HG03558 (cell line): ENCODE data around the gene GPHN.

Experiments
- ATAC-seq: cut with Tn5 transposase; IDR thresholded peaks from one replicate; pipeline ENCODE4 v1.9.1; 2021; ENCODE audit warnings: moderate number of reproducible peaks; ENCODE audit not compliant: unreplicated experiment; ENCODE audit errors: extremely low read depth

Gene GPHN

DNA sequence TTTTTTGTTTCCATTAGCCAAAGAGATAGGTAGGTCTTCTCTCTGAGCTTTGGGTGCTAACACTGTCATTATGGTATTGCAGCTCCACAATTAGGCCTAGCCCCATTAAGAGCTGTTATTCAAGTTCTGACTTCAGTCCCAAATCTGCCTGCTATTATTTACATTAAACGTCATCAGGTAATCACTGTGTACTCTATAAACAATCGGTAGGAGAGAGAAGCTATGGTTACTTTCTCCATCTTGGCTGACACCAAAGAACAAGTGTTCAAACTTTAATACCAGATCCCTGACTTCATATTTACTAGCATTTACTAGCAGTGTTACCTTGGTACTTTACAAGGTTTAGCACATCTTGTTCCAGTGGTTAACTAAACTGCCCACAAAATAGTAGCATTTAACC is 376.2 kb downstream of the GPHN start:
- no peak for ATAC-seq

DNA sequence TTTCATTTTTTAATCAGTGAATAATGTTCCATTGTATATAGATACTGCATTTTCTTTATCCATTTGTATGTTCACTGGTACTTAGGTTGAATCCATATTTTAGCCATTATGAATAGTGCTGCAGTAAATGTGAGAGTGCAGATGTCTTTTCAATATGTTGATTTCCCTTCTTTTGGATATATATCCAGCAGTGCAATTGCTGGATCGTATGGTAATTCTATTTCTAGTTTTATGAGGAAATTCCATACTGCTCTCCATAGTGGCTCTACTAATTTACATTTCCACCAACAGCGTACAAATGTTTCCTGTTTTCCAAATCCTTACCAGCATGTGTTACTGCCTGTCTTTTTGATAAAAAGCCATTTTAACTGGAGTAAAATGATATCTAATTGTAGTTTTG is 392.8 kb downstream of the GPHN start:
- ATAC-seq: no peak

DNA sequence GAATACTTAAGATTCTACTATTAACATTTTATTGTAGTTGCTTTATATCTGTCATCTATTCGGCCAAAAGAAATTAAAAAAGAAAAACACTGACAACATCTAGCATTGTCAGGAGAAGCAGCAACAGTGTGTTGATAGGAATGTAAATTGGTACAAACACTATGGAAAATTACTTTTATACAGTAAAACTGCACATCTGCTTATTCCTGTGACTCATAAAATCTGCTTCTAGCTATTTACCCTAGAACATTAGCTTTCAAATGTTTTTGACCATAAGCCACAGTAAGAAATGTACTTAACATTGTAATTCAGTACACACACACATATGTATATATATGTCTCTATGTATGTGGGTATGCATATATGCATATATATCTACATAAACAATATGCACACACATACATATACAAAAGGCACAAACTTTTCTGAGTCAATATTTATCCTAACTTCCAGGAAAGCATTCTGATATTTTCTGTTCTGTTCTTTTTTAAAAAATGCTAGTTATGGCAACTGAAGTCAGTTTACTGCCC is 402.4 kb downstream of the GPHN start:
- no peak for ATAC-seq

DNA sequence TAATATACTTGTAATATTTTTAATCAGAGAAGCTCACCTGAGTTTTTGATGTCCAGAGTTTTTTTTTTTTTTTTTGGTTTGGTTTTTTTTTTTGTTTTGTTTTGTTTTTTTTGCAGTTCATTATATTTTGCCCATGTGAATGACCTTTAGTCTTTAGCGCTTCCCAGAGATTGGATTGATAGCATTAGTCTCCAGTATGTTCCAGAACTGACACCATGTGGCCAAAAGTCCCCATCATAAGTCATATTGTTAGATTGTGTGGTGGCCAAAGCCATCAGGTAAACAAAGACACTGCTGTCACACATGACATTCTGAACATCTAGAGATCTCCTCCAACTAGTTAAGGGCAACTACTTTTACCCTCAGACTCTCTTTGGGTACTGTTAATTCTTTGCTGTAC is 408.5 kb downstream of the GPHN start:
- ATAC-seq: no peak

DNA sequence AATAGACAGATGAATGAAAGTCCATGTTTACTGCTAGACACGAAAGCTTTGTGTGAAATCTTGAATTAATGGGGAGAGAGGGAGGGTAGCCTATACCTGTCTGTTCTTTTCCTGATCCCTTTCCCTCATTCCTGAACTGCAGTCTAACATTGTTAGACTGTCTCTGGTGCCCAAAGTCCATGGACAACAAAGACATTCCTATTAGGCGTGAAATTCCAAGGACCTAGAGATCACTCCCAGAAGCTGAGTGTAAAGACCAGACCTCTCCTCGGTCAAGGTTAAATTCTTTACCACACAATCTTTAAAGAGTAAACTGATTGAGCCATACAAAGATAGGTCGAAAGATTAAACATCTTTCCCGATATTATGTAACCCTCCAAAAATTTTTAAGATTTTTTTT is 410.6 kb downstream of the GPHN start:
- no peak for ATAC-seq

DNA sequence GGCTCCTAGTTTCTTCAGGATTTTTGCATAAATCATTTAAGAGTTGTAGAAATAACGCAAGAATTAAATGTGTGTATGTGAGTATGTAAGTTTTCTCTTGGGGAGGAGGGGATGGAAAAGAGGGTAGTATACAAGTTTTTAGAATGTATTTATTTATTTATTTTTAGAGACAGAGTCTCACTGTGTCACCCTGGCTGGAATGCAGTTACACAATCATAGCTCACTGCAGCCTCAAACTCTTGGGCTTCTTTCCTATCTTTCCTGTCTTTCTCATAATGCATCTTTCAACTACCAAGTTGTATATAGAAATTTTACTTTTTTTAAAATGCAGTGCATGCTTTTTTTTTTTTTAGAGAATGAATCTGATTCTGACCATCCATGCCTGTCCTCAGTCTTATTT is 412.2 kb downstream of the GPHN start:
- ATAC-seq: no peak

DNA sequence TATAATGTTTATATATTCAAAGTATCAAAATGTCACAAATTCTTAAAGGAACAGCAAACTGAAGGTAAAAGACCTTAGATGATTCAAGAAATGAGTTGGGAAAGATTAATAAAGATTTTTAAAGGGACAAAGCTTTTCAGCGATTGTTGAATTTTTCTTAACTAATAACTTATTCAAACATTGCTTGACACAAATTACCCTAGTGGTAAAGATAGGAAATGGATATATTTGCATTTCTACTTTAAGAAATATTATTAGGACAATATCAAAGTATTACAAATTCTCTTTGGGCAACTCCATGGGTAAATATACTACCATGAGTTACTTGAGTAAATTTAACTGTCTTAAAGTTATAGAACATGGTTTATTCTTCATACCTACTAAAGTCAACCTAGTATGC is 415.3 kb downstream of the GPHN start:
- ATAC-seq: no peak

DNA sequence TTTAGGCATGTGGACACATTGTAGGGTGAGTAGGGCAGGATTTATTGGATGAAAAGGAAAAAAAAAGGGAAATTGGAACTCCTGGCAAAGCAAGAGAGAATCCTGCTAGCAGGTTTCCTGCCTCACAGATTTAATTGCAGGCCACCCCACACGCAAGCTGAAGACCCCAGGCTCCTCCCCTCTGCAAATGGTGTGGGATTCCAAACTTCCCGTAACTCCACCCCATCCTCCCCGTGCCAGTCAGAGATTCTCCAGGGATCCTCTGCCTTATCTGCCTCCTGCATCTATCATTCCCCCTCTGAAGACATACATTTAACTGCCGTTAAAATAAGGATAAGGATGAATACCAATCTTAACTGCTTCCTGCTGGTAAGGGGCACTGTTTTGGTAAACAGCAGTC is 431.5 kb downstream of the GPHN start:
- ATAC-seq: no peak

DNA sequence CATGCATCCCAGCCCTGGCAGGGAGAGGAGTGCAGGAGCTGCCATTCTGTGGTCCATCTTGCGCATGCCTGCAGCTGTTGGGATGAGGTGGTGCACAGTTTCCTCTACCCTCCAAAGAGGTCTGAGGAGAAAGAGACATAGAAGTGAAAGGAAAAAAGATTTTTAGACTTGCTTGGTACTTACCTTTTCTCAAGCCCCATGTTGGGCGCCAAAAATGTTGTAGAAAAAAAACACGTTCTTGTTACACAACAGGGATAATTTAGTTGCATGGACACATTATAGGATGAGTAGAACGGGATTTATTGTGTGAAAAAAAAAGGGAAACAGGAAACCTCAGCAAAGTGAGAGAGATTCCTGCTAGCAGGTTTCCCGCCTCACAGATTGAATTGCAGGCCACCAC is 436.9 kb downstream of the GPHN start:
- ATAC-seq: no peak

DNA sequence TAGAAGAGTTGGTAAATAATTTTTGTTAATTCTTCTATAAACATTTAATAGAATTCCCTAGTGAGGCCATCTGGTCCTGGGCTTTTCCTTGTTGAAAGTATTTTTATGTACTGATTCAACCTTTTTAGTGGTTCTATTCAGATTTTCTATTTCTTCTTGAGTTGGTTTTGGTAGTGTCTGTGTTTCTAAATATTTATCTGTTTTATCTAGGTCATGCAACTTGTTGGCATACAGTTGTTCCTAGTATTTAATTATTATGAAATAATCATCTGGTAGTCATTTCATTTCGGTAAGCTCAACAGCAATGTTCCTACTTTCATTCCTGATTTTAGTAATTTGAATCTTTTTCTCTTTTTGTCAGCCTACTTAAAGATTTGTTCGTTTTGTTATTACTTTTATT is 447.2 kb downstream of the GPHN start:
- ATAC-seq: no peak

DNA sequence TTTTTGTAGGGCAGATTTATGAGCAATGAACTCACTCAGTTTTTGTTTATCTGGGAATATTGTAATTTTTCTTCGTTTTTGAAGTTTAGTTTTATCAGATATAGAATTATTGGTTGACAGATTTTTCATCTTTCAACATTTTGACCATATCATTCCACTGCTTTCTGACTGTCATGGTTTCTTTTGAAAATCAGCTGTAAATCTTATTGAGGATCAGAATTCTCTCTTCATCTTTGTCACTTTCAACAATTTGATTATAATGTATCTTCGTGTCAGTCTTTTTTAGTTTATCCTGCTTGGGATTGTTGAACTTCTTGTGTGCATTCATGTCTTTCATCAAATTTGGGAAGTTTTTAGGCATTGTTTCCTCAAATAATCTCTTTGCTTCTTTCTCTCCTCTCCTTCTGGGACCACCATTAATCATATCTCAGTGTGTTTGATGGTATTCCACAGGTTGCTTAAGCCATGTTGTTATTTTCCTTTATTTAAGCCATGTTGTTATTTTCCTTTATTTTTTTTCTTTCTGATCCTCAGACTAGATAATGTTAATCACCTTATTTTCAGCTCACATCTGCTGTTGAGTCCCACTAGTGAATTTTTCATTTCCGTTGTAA is 451.6 kb downstream of the GPHN start:
- ATAC-seq: no peak

DNA sequence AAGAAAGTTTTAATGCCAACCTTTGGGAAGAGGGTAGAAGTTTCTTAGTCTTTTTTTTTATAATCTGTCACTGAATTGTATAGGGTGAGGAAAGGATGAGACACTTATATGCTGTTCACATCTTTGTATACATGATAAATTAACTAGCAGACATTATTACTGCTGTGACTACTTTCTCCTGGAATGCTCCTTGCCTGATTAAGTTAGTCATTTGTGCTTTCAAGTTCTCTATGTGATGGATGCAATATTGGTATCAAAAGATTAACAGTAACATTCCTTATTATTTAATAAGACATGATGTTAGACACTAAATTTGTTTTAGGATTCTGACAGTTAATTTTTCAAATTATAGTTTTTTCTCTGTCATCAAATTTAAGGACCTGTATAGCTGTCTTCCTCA is 457.9 kb downstream of the GPHN start:
- ATAC-seq: no peak

DNA sequence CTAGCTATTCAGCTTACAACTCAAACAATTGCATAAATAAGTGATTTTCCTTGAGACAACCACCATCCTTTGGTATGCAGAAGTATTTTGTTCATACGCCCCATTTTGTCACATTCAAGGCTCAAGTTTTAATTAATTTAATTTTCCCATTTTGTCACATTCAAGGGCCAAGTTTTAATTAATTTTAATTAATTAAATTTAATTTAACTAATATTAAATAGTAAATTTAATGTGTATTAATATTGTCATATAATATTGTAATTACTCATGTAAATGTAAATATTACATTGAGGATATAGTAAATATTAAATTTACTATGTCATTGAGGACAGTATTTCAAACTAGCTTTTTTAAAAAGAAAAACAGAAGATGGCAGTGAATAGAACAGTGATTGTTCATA is 464.5 kb downstream of the GPHN start:
- ATAC-seq: no peak

DNA sequence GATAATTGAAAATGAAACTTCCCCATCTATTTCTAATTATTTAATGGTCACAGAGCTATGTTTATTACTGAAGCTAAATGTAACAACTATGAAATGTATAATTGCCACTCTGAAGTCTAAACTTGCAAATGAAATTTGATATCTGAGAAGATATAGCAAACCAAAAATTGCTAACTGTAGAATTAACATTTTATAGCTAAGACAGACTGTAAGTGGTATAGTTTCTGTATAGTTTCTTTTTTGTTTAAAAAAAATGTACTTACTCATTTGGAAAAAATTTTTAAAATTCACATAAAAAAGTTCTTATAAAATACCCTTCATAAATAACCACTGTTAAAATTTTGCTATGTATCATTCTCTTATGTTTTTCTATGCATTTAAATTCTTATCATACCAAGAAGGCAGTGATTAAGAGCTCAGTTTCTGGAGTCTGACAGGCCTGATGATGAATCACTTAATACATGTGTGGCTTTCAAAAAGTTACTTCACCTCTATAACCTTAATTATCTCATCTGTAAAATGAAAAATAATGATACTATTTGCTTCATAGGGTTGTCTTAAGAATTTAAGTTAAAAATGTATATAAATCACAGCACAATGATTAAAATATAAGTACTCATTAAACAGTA is 466.6 kb downstream of the GPHN start:
- ATAC-seq: no peak

DNA sequence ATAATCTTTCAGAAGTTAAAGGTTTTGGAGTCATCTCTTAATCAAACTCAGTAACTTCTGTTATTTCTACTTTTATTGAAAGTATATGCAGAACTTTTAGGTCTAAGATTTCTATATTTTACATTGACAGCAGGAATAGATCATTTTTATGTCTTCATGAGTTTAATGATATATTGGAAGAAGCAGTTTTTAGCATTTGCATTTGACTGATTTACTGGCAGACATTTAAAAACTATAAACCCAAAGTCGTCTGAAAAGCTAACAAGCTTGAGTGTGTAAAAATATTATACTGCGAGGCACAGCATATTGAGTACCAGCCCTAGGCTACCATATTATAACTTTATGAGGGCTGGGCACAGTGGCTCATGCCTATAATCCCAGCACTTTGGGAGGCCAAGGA is 467.3 kb downstream of the GPHN start:
- no peak for ATAC-seq

DNA sequence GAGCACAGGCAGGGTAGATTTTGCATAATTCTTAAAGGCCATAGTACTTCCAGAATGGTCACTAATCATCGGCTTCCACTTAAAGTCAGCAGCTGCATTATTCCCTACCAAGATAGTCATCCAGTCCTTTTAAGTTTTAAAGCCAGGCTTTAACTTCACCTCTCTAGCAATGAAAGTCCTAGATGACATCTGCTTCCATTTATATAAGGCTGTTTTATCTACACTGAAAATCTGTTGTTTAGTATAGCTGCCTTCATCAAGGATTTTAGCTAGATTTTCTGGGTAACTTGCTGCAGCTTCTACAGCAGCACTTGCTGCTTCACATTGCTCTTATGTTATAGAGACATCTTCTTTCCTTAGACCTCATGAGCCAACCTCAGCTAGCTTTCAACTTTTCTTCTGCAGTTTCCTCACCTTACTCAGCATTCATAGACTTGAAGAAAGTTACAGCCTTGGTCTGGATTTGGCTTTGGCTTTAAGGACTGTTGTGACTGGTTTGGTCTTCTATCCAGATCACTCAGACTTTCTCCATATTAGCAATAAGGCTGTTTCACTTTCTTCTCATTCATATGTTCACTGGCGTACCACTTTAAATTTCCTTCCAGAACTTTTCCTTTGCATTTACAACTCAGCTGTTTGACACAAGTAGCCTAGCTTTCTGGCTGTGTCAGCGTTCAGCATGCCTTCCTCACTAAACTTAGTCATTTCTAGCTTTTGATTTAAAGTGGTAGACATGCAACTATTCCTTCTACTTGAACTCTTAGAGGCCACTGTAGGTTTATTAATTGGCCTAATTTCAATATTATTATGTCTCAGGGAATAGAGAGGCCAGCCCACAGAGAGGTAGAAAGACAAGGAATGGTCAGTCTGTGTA is 471.4 kb downstream of the GPHN start:
- no peak for ATAC-seq

DNA sequence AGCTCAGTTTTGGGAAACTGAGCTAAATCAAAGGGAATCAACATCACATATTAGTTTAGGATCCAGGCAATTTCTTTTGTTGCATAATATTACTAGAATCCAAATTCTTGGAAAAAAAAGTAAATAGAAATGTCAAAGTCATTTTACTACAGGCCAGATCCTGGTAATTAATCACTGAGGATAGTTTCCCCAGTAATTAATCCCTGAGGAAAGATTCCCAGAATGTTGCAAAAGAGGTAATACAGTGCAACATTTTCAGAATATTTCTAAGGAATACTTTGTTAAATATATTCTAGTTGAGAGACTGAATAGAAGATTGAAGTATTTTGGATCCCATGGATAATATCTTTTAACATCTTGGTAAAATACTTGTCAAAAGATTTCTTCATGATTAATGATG is 474.3 kb downstream of the GPHN start:
- no peak for ATAC-seq

DNA sequence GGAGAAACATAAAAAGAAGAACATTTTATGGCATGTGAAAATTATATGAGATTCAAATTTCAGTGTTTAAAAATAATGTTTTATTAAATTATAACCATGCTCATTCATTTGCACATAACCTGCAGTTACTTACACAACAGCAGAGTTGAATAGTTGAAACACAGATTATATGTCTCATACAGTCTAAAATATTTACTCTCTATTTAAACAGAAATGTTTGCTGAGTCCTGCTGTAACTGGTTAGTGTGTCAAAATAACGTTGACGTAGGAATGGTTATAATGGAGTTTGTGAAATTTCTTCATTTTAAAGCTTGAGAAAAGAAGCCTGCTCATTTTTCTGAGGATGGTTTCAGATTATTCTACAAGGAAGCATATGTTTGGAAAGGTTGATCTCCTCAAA is 484.8 kb downstream of the GPHN start:
- ATAC-seq: no peak

DNA sequence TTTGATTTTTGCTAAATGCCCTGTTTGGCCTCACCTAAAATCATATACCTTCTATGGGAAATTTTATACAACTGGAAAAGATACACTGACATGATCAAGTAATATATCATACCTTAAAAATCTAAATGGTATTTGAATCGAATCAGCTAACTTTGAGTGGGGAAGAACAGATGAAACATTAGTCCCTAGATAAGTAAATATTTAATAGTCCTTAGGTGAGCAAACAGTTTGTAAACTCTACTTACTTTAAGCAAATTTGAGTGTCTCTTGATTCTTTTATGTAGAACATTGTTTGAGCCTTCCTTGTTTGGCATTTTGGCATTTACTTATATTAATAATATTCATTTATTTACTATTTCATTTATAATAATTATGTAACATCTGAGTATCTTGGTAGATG is 485.6 kb downstream of the GPHN start:
- no peak for ATAC-seq

DNA sequence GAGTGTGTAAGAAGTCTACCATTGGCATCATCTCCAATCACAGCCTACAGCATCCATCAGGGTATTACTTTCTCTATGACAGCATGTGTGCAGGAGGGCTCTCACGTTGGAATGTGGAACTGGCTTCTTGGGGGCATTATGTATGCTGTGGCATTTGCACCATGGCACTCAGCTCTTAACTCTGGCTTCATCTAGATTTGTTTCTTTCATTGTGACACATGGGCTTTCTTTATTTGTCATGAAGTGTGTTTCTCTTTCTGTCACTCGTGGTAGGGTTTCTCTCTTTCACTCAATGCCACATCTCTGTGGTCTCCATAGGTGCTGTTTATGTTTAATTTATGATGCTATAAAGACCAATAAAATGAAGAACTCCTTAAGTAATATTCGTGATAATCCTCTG is 490.1 kb downstream of the GPHN start:
- no peak for ATAC-seq

DNA sequence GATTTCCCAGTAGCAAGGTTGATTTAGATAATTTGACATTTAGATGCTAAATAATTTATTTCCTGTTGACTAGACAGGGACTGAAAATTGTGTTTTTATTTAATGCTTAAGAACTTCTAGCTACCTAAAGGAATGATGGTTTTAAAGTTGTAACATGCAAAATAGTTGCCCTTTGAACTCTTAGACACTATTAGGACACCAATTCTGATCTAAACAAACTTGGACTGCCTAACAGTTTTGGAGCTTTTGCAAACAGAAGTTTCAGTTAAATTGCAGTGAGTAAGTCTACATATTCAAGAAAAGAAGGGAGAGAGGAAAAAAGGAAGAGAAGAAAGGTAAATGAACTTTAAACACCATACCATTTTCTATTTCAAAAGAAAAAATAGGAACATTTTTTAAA is 492.0 kb downstream of the GPHN start:
- no peak for ATAC-seq
